ENCODE data around the gene NDUFB6.
"Not testable (repeated sequence)": the region's sequence is repeated elsewhere in the genome, so short reads cannot be mapped to it uniquely, and the experiment has no call there.

The NDUFB6 gene

GRCh38 chr9:32572900-32573523, at the start of gene NDUFB6:
NDUFB6 (minus strand) TSS chr9:32573159; CDS start chr9:32573060, 99 bp downstream.
- peak within 1 kb of the TSS; percentile 74 for H2AFZ ChIP-seq (ENCODE audit: low read depth, low read length)
- TF ChIP-seq EZH2phosphoT487 (IDR thresholded peaks at IDR 0.05; ENCODE audit: low read depth) = no peak
- TF ChIP-seq, protein P1, sequence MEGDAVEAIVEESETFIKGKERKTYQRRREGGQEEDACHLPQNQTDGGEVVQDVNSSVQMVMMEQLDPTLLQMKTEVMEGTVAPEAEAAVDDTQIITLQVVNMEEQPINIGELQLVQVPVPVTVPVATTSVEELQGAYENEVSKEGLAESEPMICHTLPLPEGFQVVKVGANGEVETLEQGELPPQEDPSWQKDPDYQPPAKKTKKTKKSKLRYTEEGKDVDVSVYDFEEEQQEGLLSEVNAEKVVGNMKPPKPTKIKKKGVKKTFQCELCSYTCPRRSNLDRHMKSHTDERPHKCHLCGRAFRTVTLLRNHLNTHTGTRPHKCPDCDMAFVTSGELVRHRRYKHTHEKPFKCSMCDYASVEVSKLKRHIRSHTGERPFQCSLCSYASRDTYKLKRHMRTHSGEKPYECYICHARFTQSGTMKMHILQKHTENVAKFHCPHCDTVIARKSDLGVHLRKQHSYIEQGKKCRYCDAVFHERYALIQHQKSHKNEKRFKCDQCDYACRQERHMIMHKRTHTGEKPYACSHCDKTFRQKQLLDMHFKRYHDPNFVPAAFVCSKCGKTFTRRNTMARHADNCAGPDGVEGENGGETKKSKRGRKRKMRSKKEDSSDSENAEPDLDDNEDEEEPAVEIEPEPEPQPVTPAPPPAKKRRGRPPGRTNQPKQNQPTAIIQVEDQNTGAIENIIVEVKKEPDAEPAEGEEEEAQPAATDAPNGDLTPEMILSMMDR (IDR thresholded peaks at IDR 0.05; ENCODE audit: low read depth, low read length) = no peak

DNA sequence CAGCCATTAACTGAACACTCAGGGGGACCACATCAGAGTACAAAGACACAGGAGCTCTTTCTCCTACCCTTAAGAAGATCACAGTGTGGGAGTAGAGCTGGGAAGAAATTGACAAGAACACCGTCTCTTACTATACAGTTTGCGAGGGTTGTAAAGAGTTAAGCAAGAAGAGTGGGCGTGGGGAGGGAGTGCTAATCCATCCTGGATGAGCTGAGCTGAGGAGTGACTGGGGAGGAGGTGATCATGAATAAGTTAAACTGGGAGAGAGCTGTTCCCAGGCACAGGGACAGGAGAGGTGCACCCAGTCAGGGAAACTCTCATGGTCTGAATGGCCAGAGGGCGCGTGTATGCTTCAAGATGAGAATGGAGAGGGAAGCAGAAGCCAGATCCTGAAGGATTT, 45.3 kb upstream of the NDUFB6 start:
- no peaks in the 10 kb centered on the region for H4K20me1 ChIP-seq (ENCODE audit: insufficient read depth, low read length)
- H3K27me3 ChIP-seq (ENCODE audit: low read depth, low read length) = no peaks in the 10 kb centered on the region
- peaks cover 7% of the 10 kb centered on the region for H3K4me1 ChIP-seq (ENCODE audit: low read length)
- no peak overlapping the region for H3K4me3 ChIP-seq (ENCODE audit: low read length)
- no peak overlapping the region for H3K9ac ChIP-seq (ENCODE audit: low read length)
- TF ChIP-seq, protein P1 (IDR thresholded peaks at IDR 0.05; ENCODE audit: low read depth, low read length) = no peak
- no peak for TF ChIP-seq EZH2phosphoT487 (IDR thresholded peaks at IDR 0.05; ENCODE audit: low read depth)
- H3K79me2 ChIP-seq (ENCODE audit: low read length) = no peaks in the 10 kb centered on the region
- no peaks in the 10 kb centered on the region for H3K36me3 ChIP-seq (replicated peaks; ENCODE audit: low read depth, low read length)
- no peak overlapping the region for H2AFZ ChIP-seq (ENCODE audit: low read depth, low read length)
- H3K9me3 ChIP-seq (ENCODE audit: insufficient read depth, low read length) = no peaks in the 10 kb centered on the region
- no peak overlapping the region for H3K27ac ChIP-seq (ENCODE audit: low read length)
- H3K4me2 ChIP-seq (ENCODE audit: low read length) = no peak overlapping the region

More at GRCh38 chr9:32572900-32573523, at the start of gene NDUFB6:
- Histone ChIP-seq H3K4me2 (ENCODE audit: low read length) (peak within 1 kb of the TSS; percentile 94), H3K36me3 (replicated peaks; ENCODE audit: low read depth, low read length) (peaks cover 10% of the 10 kb centered on the region), H3K9me3 (ENCODE audit: insufficient read depth, low read length) (no peaks in the 10 kb centered on the region), H4K20me1 (ENCODE audit: insufficient read depth, low read length) (peaks cover 4% of the 10 kb centered on the region; the same call in 1 of the 2 replicates), H3K4me1 (ENCODE audit: low read length) (peaks cover 18% of the 10 kb centered on the region), H3K79me2 (ENCODE audit: low read length) (peaks cover 43% of the 10 kb centered on the region), H3K27ac (ENCODE audit: low read length) (peak within 1 kb of the TSS; percentile 80), H3K9ac (ENCODE audit: low read length) (peak within 1 kb of the TSS; percentile 93), H3K27me3 (ENCODE audit: low read depth, low read length) (no peaks in the 10 kb centered on the region), H3K4me3 (ENCODE audit: low read length) (peak within 1 kb of the TSS; percentile 97)

DNA sequence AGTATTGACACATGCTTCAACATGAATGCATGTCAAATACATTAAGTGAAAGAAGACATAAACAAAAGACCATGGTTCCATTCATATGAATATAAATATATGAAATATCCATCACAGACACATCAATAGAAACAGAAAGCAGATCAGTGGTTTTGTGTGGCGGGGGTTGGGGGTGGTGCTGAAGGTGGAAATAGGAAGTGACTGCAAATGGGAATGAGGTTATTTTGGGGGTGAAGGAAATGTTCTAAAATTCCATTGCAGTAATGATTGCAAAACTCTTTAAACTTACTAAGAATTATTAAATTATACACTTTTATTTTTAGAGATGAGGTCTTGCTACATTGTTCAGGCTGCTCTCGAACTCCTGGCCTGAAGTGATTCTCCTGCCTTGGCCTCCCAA, 33.9 kb upstream of the NDUFB6 start:
- Histone ChIP-seq H3K27ac (ENCODE audit: low read length) (no peak overlapping the region), H3K9ac (ENCODE audit: low read length) (no peak overlapping the region), H3K79me2 (ENCODE audit: low read length) (no peaks in the 10 kb centered on the region), H3K4me1 (ENCODE audit: low read length) (peaks cover 39% of the 10 kb centered on the region), H3K9me3 (ENCODE audit: insufficient read depth, low read length) (peaks cover 6% of the 10 kb centered on the region), H2AFZ (ENCODE audit: low read depth, low read length) (no peak overlapping the region), H3K4me2 (ENCODE audit: low read length) (no peak overlapping the region), H3K27me3 (ENCODE audit: low read depth, low read length) (no peaks in the 10 kb centered on the region), H4K20me1 (ENCODE audit: insufficient read depth, low read length) (no peaks in the 10 kb centered on the region), H3K4me3 (ENCODE audit: low read length) (no peak overlapping the region), H3K36me3 (replicated peaks; ENCODE audit: low read depth, low read length) (peaks cover 7% of the 10 kb centered on the region)
- TF ChIP-seq, protein P1 (IDR thresholded peaks at IDR 0.05; ENCODE audit: low read depth, low read length) = no peak
- no peak for TF ChIP-seq EZH2phosphoT487 (IDR thresholded peaks at IDR 0.05; ENCODE audit: low read depth)

DNA sequence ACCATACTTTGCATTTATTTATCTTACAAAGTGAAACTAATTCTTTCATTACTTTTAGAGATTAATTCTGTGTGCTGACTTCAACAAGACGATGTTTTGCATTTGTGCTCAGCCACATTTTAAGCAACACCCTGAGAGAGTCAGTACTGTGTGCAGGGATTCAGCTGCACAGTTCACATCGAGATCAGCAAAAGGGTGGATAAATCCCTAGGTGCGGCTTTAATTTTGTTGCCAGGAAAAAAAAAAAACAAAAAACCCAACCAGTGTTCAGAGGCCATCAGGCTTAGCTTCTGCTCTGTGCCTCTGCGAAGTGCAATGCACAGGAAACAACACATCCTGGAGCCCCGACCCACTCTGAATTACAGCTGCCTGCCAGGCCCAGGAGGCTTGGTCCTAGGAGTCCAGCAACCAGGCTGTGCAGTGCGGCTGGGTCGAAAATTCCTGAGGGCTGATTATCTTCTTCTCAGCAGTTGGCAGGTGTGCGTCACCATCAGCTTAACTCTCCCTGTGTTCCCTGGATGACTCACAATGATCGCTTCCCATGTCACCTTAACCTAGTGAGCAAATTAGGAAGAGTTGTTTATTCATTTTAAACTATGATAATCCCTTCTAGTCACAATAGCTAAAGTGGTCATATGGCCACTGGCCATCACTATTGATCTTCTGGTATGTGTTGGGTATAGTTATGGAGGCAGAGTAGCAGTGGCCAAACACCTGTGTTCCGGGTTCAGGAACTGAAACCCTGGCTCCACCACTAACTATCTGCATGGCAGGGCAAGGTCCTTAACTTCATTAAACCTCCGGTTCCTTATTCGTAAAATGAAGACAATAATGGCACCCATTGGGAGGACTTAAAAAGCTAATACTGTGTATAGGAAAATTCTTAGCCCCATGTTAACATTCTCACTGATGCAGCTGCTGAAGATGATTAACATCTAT, 31.2 kb upstream of the NDUFB6 start:
- peaks cover 6% of the 10 kb centered on the region for H3K9me3 ChIP-seq (ENCODE audit: insufficient read depth, low read length)
- H4K20me1 ChIP-seq (ENCODE audit: insufficient read depth, low read length) = no peaks in the 10 kb centered on the region
- peak overlapping the region; percentile 80 for H3K9ac ChIP-seq (ENCODE audit: low read length)
- peak overlapping the region; percentile 95 for H2AFZ ChIP-seq (ENCODE audit: low read depth, low read length)
- peaks cover 7% of the 10 kb centered on the region for H3K36me3 ChIP-seq (replicated peaks; ENCODE audit: low read depth, low read length)
- H3K4me3 ChIP-seq (ENCODE audit: low read length) = peak overlapping the region; percentile 65
- H3K27ac ChIP-seq (ENCODE audit: low read length) = peak overlapping the region; percentile 100
- peaks cover 58% of the 10 kb centered on the region for H3K4me1 ChIP-seq (ENCODE audit: low read length)
- peak overlapping the region; percentile 78 for H3K4me2 ChIP-seq (ENCODE audit: low read length)
- H3K27me3 ChIP-seq (ENCODE audit: low read depth, low read length) = no peaks in the 10 kb centered on the region
- TF ChIP-seq, protein P1 (IDR thresholded peaks at IDR 0.05; ENCODE audit: low read depth, low read length) = no peak
- TF ChIP-seq EZH2phosphoT487 (IDR thresholded peaks at IDR 0.05; ENCODE audit: low read depth) = no peak
- H3K79me2 ChIP-seq (ENCODE audit: low read length) = no peaks in the 10 kb centered on the region

DNA sequence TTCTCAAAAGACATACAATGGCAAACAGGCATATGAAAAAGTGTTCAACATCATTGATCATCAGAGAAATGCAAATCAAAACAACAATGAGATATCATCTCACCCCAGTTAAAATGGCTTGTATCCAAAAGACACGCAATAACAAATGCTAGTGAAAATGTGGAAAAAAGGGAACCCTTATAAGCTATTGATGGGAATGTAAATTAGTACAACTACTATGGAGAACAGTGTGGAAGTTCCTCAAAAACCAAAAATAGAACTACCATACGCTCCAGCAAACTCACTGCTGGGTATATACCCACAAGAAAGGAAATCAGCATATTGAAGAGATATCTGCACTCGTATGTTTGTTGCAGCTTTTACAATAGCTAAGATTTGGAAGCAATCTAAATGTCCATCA, 26.1 kb upstream of the NDUFB6 start:
- H4K20me1 ChIP-seq (ENCODE audit: insufficient read depth, low read length); H3K9ac ChIP-seq (ENCODE audit: low read length); H3K27me3 ChIP-seq (ENCODE audit: low read depth, low read length); H3K4me3 ChIP-seq (ENCODE audit: low read length); H3K4me2 ChIP-seq (ENCODE audit: low read length); H3K9me3 ChIP-seq (ENCODE audit: insufficient read depth, low read length); H3K27ac ChIP-seq (ENCODE audit: low read length); H2AFZ ChIP-seq (ENCODE audit: low read depth, low read length); H3K36me3 ChIP-seq (replicated peaks; ENCODE audit: low read depth, low read length); H3K79me2 ChIP-seq (ENCODE audit: low read length): not testable (repeated sequence)
- H3K4me1 ChIP-seq (ENCODE audit: low read length) = peaks cover 55% of the 10 kb centered on the region

Measured in OCI-LY3 (cell line).